PC-3 (cell line): ENCODE measurements around the gene DHDH.

ENCODE experiments used
- CTCF ChIP-seq: fragments of 300-600 bp; sonication (generic); conservative IDR thresholded peaks from 2 replicates; pipeline ENCODE4 v1.5.1; 2017; ENCODE audit warnings: antibody characterized with exemption, low read depth, mild to moderate bottlenecking, low read length
- EZH2 ChIP-seq: fragments of 300-600 bp; sonication (generic); IDR thresholded peaks from one replicate; pipeline ENCODE4 v1.6.1; 2017; ENCODE audit warnings: antibody characterized with exemption, mild to moderate bottlenecking, low read length; ENCODE audit not compliant: unreplicated experiment

- TF ChIP-seq CTCF = no peak
- no peak for TF ChIP-seq EZH2
These were observed 36.3 kb upstream of the DHDH start for GRCh38 chr19:48897181-48897580.
